HG02840 (cell line): Measurements from ENCODE around the gene FAM118B.

Experiments used
- ATAC-seq: cut with Tn5 transposase; IDR thresholded peaks from one replicate; pipeline ENCODE4 v1.9.1; 2021; ENCODE audit warnings: mild to moderate bottlenecking, moderate library complexity, moderate number of reproducible peaks; ENCODE audit not compliant: unreplicated experiment, low FRiP score

FAM118B gene

DNA sequence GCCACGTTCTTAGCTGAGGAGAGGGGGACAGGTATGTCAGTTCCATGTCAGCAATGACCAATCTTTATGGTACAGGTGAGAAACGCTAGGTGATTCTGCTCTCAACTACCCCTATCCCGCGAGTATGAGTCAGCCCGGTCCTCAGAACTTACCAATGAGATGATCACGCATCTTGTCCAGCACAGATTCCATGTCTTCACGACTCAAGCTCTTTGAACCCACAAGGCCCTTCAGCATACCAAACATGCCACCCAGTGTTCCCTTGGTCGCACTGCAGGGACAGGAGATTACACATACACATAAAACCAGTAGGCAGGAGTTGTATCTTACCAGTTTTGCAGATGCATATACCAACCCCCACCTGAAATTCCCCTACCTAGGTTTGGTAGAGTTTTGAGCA, 54.2 kb downstream of the FAM118B start:
- no peak for ATAC-seq

DNA sequence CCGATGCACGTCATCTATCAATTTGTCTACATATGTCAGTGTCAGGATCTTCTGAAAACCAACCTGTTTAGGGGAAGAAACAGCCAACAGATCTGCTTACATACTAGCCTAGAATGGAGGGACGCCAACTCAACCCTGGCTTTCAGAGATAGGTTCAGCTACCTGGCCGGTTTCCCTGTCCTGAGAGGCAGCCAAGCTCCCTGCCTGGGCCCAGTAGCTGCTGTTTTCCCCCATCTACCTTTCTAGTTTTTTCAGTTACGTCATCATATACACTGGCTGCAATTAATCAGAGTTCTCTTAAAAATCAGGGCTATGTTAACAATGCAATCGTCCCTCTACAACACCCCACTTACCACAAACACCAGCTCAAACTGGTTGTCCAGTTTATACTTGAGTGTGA, 56.1 kb downstream of the FAM118B start:
- no peak for ATAC-seq

DNA sequence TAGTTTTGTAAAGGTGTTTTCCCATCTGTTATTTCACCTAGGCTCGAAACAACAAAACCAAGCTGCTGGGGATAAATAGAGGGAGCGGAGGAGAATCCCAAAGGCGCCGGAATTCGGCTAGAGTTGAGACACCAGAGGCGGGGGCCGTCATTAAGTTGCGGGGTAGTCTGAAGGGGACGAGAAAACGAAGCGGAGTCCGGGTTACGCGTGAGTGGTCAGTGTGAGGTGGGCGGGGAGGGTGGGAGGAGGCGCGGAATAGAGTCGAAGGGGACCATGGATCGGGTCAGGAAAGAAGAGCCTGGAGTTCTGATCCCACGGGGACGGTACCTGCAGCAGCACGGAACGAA, 56.8 kb downstream of the FAM118B start:
- ATAC-seq = no peak

DNA sequence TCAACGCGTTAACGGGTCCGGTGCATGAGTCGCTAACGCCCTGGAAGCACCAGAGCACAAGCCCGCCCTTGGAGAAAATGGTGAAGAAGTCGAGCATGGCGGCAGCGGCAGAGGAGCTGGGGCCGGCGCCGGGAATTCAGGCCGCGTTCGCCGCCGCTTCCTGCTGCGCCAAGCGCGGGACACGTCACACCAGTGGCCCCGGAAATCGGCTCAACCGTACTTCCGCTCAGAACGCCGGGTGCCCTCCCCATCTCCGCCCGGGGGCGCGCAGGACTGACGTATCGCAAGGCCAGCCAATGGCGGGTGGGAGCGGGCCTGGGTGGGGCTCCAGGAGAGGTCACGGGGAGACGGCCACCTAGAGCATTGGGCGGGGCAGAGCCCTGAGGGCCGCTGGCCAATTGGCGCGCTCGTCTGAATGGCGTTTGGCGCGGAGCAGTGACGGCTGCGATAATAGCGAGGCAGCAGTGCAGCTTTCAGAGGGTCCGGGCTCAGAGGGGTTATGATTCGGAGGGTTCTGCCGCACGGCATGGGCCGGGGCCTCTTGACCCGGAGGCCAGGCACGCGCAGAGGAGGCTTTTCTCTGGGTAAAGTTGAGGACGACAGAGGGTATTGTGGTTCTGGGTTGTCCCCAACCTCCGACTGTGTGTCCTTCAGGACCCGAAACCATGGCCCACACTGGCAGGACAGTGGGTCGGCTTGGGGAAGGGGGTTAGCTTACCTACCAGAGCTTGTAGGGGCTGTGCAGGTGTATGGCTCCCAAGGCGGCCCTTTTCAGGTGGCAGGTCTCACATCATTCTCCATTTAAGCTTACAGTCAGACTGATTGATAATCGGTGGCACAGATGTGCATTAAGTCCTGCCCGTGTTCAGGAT, 57.4 kb downstream of the FAM118B start, which contains the start of the genes FOXRED1 and SRPRA:
FOXRED1 (plus strand) TSS at position 447 of the 872 bp plus-strand sequence; CDS start at position 500, 53 bp downstream.
SRPRA (minus strand) TSS at position 188 of the 872 bp plus-strand sequence; CDS start at position 97, 91 bp downstream.
- peak; percentile 99 for ATAC-seq

DNA sequence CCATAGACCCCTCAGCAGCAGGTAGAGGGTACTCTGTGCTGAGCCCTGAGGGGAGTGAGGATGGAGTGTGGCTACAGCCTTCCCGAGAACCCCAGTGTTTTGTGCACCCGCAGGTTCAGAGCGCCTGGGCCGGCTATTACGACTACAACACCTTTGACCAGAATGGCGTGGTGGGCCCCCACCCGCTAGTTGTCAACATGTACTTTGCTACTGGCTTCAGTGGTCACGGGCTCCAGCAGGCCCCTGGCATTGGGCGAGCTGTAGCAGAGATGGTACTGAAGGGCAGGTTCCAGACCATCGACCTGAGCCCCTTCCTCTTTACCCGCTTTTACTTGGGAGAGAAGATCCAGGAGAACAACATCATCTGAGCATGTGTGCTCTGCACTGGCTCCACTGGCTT, 65.7 kb downstream of the FAM118B start:
- ATAC-seq = no peak

DNA sequence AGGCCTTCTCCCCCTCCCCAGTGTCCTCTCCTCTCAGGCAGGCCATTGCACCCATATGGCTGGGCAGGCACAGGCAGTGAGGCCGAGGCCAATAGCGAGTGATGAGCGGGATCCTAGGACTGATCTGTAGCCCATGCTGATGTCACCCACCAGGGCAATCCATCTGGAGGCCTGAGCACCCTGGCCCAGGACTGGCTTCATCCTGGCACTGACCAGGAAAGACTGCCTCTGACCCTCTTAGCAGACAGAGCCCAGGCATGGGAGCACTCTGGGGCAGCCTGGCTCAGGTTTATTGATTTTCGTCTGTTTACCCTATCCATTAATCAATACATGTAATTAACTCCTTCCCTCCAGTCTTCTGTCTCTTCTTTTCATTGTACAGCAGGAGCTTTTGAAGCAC, 66.2 kb downstream of the FAM118B start:
- no peak for ATAC-seq

DNA sequence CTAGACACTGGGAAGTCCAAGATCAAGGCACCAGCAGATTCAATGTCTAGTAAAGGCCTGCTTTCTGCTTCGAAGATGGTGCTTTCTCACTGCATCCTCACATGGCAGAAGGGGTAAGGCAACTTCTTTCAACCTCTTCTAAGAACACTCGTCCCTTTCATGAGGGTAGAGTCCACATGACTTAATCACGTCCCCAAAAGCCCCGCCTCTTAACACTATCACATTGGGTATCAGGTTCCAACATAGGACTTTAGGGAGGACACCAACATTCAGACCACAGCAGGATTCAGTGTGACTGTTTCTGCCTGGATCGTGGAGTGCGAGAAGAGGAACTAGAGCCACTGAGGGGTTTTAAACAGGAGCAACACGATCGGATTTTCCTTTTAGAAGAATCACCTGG, 67.6 kb downstream of the FAM118B start:
- ATAC-seq = no peak

DNA sequence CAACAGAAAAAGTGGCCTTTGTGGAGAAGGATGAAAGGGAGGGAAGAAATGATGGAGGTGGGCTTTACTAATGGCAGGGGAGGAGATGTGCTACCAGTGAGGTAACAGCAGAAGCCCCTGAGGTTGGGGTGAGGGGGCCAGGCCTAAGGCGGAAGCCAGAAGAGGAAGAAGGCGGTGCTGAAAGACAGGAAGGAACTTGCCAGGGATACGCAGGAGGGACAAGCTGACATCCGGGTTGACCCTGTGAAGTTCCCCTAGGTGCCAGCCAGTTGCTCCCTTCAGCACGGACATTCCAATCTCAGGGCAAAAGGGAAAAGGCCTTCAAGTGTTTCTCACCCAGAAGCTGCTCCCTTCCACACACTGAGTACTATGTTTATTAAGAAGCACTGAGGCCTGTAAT, 69.0 kb downstream of the FAM118B start:
- ATAC-seq = no peak

DNA sequence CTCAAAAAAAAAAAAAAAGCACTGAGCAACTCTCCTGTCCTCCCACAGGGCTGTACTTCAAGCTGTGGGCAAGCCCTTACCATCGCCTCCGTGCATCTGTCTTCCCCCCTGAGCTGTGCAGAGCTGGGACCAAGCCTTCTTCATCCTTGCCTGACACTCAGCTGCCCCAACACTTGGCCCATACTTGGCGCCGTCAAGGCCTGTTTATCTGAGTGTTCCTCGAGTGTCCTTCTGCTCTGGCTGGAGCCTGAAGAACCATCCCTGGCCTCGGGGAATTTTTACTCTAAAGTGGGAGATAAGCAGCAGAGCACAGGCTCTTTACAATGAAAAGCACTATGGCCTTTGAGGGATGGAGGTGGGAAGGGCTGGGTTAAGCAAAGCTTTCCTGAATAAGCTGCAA, 69.7 kb downstream of the FAM118B start:
- no peak for ATAC-seq

DNA sequence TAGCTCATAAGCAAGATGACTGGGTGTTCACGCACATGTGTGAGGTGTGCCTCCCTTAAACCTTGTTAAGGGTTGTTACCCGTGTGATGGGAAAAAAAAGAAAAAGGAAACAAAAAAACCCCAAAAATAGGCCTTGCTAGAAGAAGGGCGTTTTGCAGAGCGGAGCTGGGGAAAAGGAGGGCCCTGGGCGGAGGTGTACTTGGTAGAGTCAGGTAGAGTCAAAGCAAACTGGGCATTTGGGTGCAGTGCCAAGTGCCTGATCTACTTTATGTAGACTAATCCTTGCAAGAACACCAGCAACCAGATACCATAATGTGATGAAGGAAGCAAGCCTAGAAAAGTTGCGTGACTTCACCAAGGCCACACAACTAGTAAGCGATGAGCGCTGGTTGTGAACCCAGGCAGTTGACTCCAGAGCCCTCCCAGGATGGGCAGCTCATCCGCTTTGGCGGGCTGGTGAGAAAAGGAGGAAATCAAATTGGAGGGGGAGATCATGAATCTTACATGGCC, 70.1 kb downstream of the FAM118B start:
- ATAC-seq = no peak

DNA sequence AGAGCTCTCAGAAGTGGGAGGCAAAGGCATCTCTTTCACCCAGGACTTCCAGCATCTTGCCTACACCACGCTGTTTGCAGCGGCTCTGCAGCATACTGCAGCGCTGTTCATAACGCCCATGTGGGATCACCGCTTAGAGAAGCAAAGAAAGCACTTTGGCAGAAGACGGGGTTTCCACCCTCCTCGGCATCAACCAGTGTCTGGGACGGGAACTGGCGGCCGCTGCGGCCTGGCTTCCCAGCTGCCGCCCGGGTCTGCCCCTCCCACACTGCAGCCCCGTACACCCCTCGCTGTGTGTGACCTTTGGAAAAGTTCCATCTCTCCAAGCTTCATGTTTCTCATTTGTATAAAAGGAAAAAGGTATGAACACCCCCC, 70.8 kb downstream of the FAM118B start:
- peak; percentile 9 for ATAC-seq

DNA sequence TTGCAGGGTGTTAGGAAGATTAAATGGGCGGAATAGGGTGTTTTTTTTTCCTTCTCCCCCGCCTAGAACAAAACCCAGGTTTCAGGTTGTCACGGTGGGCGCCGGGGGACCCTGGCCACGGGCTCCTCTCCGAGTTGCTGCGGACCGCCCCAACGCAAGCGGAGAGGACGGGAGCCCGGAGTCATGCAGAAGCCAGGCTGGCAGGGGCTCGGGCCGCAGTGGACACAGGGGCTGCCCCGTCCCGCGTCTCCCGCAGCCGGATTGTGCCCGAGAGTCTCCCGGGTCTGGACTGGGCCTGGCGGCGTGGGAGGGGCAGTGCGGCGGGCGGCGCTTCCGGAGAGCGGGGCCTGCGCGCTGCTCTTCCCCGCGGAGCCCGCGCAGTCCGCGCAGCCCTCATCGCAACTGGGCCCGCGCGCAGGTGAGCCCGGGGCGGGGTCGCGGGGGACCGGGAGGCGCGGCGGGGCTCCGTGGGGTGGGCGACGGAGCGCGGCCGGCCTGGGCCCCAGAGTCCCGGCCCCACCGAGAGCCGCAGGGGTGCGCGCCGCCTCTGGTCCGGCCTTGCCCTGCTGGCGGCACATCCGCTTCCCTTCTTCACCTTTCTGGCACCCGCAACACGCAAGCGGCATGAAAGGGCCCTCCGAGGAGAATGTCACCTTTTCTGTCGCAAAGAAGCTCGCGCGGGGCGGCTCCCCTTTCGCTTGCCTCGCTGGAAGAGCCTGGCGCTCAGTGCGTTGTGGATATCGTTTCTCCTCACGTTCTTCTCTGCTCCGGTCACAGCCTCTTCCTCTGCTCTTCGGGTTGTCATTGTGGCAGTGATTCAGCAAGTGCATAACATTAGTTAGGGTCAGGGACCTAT, 71.4 kb downstream of the FAM118B start, which contains the start of gene TIRAP:
TIRAP (plus strand) TSS at position 358 of the 856 bp plus-strand sequence. CDS start 7,802 bp downstream, outside the sequence.
- ATAC-seq = peak; percentile 53

DNA sequence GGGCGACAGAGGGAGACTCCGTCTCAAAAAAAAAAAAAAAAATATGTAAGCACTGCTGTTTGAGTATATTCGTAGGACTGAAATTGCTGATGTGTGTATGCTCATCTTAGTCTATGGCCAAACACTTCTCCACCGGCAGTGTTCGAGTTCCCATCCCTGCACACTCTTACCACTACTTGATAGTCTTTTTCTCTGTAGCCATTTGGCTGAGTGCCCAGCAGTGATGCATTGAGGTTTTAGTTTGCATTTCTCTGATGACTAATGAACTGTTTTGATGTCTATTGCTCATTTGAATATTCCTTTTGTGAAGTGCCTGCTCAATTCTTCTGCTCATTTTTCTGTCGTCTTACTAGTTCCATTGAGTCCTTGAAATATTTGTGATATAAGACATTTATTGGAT, 73.2 kb downstream of the FAM118B start:
- no peak for ATAC-seq

DNA sequence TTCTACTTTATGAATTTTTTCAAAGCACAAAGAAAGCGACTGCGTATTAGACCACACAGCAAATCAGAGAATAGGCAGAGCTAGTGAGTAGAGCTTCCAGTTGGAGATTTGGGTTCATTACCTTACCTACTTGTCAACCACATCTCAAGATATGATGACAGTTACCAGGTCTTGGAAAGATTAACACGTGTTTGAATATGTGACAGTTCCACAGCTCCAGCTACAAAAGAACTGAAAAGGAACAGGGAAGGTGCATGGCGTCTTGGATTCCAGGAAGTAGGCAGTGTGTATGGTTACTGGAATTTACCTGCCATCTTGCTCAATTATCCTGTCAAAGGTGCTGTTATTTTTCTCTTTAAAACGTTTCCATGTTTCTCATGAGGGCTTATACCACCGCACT, 76.7 kb downstream of the FAM118B start:
- ATAC-seq = no peak

DNA sequence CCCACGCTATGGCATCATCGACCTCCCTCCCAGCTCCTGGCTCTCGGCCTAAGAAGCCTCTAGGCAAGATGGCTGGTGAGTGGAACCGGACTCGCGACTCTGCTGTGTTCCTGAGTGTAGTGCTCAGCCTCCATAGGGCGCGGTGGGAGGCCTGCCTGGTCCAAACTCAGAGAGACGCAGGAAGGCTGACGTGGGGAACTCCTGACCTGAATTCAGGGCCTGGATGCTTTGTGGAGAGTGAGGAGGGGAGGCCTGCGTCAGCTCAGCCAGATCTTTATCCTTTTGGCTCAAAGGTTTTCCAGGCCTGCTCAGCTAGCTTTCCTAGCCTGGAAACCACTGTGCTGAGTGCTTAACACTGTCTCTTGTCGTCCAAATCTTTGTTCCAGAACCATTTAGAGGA, 79.3 kb downstream of the FAM118B start:
- ATAC-seq = no peak

DNA sequence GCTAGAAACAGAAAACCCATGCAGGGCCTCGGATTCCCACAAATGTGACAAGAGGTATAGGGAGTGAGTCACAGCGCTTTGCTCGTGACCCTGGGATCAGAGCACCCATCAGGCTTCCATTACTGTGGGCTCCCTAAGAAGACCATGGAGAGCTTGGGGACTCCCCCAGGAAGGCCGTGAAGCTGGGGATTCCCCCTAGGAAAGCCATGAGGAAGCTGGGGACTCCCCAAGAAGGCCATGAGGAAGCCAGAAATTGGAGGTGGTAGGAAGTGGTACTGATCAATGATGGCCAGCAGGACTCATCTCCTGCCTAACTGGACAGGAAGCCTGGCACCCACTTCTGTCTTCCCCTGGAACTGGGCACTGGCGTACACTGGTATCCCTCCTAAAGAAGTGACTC, 82.1 kb downstream of the FAM118B start:
- ATAC-seq = no peak

DNA sequence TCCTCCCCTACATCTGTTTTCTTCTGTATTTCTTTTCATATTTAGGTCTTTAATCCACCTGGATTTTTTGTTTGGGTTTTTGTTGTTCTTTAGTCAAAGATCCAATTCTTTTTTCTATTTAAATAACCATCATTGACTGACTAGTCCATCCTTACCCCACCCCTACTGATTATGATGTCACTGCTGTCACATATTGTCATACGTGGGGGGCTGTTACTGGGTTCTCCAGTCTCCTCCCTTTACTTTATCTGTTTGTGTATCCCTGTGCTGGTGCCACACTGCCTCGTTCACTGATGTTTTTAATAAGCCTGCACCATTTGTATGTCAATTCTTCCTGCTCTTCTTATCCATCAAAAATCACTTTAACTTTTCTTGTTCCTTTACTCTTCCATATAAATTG, 85.4 kb downstream of the FAM118B start:
- ATAC-seq = no peak

DNA sequence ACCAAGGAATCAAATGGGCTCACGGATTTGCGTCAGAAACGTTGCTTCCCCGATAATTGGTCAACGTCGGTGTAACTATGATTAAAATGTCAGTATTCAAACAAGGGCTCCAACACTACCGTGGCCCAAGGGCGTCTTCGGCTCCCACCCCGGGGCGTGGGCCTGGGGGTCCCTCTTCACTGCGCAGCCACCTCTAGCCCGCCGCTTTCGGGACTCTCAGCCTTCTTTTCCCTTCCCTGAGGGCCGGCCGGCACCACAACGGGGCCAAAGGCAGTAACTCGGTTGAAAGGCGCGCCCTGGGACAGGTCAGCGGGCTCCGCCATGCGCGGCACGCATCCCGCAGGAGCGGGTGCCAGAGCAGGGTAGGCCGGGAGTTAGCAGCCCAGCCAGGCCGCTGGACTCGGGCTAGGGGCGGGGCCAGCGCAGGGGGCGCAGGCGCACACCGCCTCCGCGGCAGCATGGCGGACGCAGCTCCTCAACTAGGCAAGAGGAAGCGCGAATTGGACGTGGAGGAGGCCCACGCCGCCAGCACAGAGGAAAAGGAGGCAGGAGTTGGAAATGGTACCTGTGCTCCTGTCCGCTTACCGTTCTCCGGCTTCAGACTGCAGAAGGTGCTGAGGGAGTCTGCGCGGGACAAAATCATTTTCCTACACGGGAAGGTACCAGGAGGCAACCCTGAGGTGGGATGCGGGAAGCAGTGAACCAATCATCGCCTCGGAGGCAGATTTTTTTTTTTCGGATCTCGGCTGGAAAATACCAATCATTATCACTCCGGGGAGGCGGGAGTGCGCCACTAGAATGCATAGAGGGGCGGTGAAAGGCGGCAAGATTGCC, 92.3 kb downstream of the FAM118B start, which contains the start of gene DCPS:
DCPS (plus strand) TSS at position 438 of the 834 bp plus-strand sequence; CDS start at position 459, 21 bp downstream.
- ATAC-seq = peak; percentile 89

DNA sequence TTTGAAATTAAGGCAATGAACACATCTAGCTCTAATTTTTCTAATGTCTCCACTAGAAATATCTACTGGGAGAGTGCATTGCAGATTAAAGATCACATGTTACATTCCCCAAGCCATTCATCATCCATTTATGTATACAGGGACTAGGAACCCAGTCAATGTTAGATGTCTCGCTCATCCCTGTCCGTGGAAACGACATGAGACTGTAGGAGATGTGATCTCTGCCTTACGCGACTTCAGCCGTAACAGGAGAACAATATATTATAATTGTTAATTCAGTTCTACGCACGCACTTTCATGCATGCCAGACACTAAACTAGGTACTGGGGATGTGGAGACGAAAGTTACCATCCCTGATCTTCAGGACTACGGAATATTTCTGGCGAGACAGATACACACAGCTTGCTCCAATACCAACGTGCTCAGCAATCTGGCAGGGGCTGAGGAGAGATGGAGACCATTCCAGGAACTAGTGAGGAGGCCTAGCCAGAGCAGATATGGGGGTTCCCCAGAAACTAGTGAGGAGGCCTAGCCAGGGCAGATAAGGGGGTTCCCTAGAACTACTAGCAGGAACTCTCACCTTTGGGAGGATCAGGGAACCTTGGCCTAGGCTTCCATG, 93.0 kb downstream of the FAM118B start:
- ATAC-seq = no peak

DNA sequence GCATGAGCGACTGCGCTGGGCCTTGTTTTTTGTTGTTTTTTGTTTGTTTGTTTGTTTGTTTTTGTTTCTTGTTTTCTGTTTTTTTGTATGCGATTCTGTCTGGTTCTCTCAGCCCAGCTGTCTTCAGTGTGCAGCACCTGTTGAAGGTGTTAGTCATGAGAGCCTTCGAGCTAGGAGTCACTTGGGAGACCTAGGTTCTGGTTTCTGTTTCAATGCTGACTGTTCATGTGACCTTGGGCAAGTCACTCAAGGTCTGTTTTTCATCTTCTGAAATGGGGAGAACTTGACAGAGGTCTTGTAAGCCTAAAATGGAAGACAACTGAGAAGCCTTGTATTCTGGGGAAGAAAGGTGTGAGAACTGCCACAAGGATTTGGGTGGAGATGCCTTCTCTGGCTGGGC, 94.1 kb downstream of the FAM118B start:
- peak; percentile 59 for ATAC-seq
